ENCODE measurements around the gene KPNA5.
"Not testable (repeated sequence)": the region's sequence is repeated elsewhere in the genome, so short reads cannot be mapped to it uniquely, and the experiment has no call there.

KPNA5 gene

DNA sequence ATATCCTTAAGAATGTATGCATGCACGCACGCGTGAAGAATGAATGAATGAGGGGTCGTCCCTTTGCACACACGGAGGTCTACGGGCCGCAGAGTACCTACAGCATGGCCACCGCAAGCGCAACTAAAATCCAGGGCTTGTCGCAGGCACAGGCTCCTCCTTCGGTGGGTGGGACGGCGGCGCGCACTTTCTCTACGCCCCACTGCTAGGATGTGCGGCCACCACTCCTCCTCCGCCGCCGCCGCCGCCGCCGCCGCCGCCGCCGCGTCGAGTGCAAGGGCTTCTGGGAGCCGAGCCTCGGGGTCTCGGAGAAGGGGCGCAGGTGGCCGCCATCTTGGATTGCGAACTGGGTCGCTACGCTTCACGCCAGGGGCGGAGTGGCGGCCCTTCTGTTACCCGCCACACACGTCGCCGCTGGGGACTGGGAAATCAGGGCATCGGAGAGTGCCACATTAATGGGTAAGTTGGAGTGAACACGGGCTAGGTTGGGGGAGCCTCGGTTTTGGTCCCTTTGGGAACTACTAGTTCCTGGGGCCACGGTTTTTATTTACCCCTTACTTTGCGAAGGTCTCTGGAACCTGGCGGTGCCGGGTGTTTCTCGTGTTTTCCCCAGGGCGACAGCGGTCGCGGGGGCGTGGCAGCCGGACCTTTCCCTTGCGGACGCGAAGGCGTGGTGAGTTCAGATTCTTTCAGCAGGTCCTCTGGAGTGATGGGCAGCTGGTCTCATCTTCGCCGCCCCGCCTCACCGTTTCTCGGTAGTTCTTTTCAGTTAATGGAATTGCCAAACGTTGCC is at the start of gene KPNA5:
TSS of gene KPNA5 (plus strand) at position 332 of the 793 bp plus-strand sequence. CDS start at position 456, 124 bp downstream.
- H3K9me3 ChIP-seq (ENCODE audit: control insufficient read depth, insufficient read depth, low read length), result no peaks in the 10 kb centered on the region
- peak; percentile 68 for DNase-seq (ENCODE audit: low read depth, low spot score)
- no CpG with 5 or more reads among the region's 69 CpGs for WGBS (ENCODE audit: insufficient coverage, insufficient read length)
- no peaks in the 10 kb centered on the region for H3K27me3 ChIP-seq (ENCODE audit: control insufficient read depth, insufficient read depth, low read length)
- H3K4me3 ChIP-seq (ENCODE audit: low read length), result peak within 1 kb of the TSS; percentile 67
- no peaks in the 10 kb centered on the region; the same call in 1 of the 2 replicates for H3K4me1 ChIP-seq (ENCODE audit: control insufficient read depth, insufficient read depth, low read length)
- no peak within 1 kb of the TSS for H3K27ac ChIP-seq (ENCODE audit: low read length)
- no peaks in the 10 kb centered on the region for H3K36me3 ChIP-seq (ENCODE audit: control insufficient read depth, insufficient read depth, low read length)

DNA sequence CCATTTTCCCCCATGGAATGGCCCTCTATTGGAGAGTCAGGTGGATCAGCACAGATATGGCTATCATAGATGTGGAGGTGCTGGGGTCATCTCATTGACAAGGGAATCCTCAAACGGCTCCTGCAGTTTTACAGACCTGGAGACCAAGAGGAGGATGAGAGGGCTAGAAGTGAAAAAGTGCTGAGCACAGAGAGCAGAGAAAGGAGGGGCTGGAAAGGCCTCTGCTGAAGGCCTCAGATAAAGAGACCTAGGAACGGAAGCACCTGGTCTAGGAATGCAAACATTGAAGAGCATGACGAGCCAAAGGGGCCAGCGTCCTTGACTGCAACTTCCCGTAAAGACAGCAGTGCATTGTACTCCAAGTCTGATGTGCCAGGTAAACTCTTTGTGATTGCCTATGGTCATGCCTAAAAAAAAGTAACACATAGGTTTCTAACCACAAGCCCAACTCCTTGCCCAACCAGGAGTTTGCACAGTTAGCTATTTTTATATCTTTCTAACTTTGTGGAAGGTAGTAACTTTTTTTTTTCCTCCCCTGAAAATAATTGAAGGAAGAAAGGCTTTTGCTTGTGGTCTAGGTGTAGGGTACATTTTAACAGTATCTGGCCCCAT is 49.5 kb upstream of the KPNA5 start:
- Histone ChIP-seq H3K4me3 (ENCODE audit: low read length) (no peak overlapping the region), H3K9me3 (ENCODE audit: control insufficient read depth, insufficient read depth, low read length) (no peaks in the 10 kb centered on the region), H3K27me3 (ENCODE audit: control insufficient read depth, insufficient read depth, low read length) (no peaks in the 10 kb centered on the region), H3K36me3 (ENCODE audit: control insufficient read depth, insufficient read depth, low read length) (no peaks in the 10 kb centered on the region), H3K27ac (ENCODE audit: low read length) (no peak overlapping the region), H3K4me1 (ENCODE audit: control insufficient read depth, insufficient read depth, low read length) (no peaks in the 10 kb centered on the region)
- DNase-seq (ENCODE audit: low read depth, low spot score), result no peak
- WGBS (ENCODE audit: insufficient coverage, insufficient read length), result no CpG with 5 or more reads among the region's 5 CpGs

DNA sequence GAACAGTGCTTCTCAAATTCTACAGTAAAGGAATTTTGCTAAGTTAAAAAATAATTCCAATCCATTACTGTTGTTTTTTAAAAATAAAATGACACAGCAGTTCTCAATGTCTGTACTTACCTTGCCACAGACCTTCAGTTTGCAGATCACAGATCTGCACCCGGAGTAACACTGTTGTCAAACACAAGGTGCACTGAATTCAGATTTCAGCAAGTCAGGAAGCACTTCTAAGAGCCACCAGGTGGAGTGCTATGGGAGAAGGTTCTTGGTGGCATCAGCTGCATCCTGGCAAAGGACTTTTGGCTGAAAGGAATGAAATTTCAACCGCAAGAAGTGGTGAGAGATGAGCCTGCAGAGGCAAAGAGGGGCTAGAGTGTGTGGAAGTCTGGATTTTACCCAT is 47.3 kb upstream of the KPNA5 start:
- no peaks in the 10 kb centered on the region for H3K27me3 ChIP-seq (ENCODE audit: control insufficient read depth, insufficient read depth, low read length)
- H3K36me3 ChIP-seq (ENCODE audit: control insufficient read depth, insufficient read depth, low read length), result no peaks in the 10 kb centered on the region
- no peak overlapping the region for H3K27ac ChIP-seq (ENCODE audit: low read length)
- no peak overlapping the region for H3K4me3 ChIP-seq (ENCODE audit: low read length)
- H3K9me3 ChIP-seq (ENCODE audit: control insufficient read depth, insufficient read depth, low read length), result no peaks in the 10 kb centered on the region
- no peaks in the 10 kb centered on the region for H3K4me1 ChIP-seq (ENCODE audit: control insufficient read depth, insufficient read depth, low read length)
- WGBS (ENCODE audit: insufficient coverage, insufficient read length), result no CpG with 5 or more reads among the region's 2 CpGs
- no peak for DNase-seq (ENCODE audit: low read depth, low spot score)

DNA sequence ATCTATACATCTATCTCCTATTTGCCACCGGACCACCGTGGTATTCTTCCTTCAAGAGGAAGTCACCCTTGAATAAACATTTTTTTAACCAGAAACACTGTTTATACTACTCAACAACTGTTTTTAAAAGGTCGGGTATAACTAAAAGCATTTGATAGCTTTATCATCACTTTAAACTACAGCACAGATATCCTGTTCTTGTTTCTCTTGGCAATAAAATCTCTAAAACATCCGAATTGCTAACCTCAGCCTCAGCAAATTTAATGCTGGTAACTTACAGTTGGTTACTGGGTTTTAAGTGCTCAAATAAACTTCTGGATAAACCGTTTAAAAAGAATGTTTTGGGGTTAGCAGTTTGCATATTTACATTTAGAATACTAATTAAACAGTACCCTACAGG is 32.9 kb upstream of the KPNA5 start:
- Histone ChIP-seq H3K9me3 (ENCODE audit: control insufficient read depth, insufficient read depth, low read length) (no peaks in the 10 kb centered on the region), H3K4me3 (ENCODE audit: low read length) (no peak overlapping the region), H3K36me3 (ENCODE audit: control insufficient read depth, insufficient read depth, low read length) (no peaks in the 10 kb centered on the region), H3K27me3 (ENCODE audit: control insufficient read depth, insufficient read depth, low read length) (no peaks in the 10 kb centered on the region), H3K4me1 (ENCODE audit: control insufficient read depth, insufficient read depth, low read length) (no peaks in the 10 kb centered on the region), H3K27ac (ENCODE audit: low read length) (no peak overlapping the region)
- 100% methylated on average over 1 of the region's 5 CpGs for WGBS (ENCODE audit: insufficient coverage, insufficient read length)
- no peak for DNase-seq (ENCODE audit: low read depth, low spot score)

DNA sequence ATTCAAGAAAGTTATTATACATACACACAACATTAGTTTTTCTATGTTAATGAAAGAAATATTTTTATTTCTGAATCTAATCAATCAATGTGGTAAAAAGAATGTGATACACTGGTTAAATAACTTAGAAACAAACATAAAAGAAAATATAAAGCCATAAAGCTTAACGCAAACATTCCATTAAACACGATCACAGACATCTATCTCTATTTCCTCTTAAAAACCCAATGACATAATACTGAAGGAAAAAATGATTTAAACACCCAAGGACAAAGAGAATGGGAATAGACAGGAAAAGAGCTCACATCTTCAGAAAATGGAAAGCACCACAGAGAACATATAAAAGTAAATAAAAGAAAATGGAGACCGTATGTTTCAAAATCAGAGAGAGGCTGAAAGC is 31.9 kb upstream of the KPNA5 start:
- WGBS (ENCODE audit: insufficient coverage, insufficient read length), result 100% methylated on average over 1 of the region's 3 CpGs
- Histone ChIP-seq H3K4me1 (ENCODE audit: control insufficient read depth, insufficient read depth, low read length) (no peaks in the 10 kb centered on the region), H3K9me3 (ENCODE audit: control insufficient read depth, insufficient read depth, low read length) (no peaks in the 10 kb centered on the region), H3K36me3 (ENCODE audit: control insufficient read depth, insufficient read depth, low read length) (no peaks in the 10 kb centered on the region), H3K4me3 (ENCODE audit: low read length) (no peak overlapping the region), H3K27ac (ENCODE audit: low read length) (no peak overlapping the region), H3K27me3 (ENCODE audit: control insufficient read depth, insufficient read depth, low read length) (no peaks in the 10 kb centered on the region)
- DNase-seq (ENCODE audit: low read depth, low spot score), result no peak

DNA sequence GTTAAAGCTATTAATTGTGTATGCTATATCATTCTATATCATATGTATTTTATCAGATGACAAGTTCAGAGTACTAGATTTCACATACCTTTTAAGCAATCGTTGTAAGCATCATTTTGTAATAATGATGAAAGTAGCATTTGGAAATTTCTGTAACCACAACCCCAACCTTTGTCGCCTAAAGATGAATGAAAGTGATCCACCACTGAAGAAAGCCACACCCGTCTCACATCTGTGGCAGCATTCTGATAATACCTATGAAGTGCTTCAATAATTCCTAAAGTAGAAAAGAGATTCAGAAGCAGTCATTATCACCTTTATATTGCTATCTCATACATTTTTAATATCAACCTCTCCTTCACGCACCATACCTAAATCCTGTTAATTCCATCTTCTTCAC is 29.1 kb upstream of the KPNA5 start:
- no peaks in the 10 kb centered on the region for H3K36me3 ChIP-seq (ENCODE audit: control insufficient read depth, insufficient read depth, low read length)
- H3K27me3 ChIP-seq (ENCODE audit: control insufficient read depth, insufficient read depth, low read length), result no peaks in the 10 kb centered on the region
- no peak overlapping the region for H3K4me3 ChIP-seq (ENCODE audit: low read length)
- H3K4me1 ChIP-seq (ENCODE audit: control insufficient read depth, insufficient read depth, low read length), result no peaks in the 10 kb centered on the region
- no peak for DNase-seq (ENCODE audit: low read depth, low spot score)
- 100% methylated on average over 1 of the region's 4 CpGs for WGBS (ENCODE audit: insufficient coverage, insufficient read length)
- H3K9me3 ChIP-seq (ENCODE audit: control insufficient read depth, insufficient read depth, low read length), result no peaks in the 10 kb centered on the region
- no peak overlapping the region for H3K27ac ChIP-seq (ENCODE audit: low read length)

DNA sequence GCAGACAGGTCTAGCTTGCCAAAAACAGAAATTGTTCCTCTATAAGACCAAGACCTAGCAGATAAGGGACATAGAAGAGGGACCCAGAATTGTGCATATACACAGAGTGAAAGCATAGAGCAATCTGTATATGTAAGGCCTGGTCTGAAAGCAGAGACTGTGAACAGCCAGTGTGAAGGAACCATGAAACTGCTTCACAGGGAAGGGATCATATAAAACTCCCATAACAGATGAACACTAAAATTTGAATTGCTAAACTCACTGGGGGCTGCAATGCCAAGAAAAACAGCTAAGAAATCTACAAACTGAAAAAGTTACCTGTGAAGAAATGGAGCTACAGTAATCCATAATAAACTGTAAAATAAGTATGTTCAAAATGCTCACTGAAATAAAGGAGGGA is 19.4 kb upstream of the KPNA5 start:
- DNase-seq (ENCODE audit: low read depth, low spot score), result no peak
- no peaks in the 10 kb centered on the region for H3K9me3 ChIP-seq (ENCODE audit: control insufficient read depth, insufficient read depth, low read length)
- no peaks in the 10 kb centered on the region for H3K36me3 ChIP-seq (ENCODE audit: control insufficient read depth, insufficient read depth, low read length)
- no peak overlapping the region for H3K4me3 ChIP-seq (ENCODE audit: low read length)
- no peaks in the 10 kb centered on the region for H3K27me3 ChIP-seq (ENCODE audit: control insufficient read depth, insufficient read depth, low read length)
- no peaks in the 10 kb centered on the region for H3K4me1 ChIP-seq (ENCODE audit: control insufficient read depth, insufficient read depth, low read length)
- H3K27ac ChIP-seq (ENCODE audit: low read length), result no peak overlapping the region

DNA sequence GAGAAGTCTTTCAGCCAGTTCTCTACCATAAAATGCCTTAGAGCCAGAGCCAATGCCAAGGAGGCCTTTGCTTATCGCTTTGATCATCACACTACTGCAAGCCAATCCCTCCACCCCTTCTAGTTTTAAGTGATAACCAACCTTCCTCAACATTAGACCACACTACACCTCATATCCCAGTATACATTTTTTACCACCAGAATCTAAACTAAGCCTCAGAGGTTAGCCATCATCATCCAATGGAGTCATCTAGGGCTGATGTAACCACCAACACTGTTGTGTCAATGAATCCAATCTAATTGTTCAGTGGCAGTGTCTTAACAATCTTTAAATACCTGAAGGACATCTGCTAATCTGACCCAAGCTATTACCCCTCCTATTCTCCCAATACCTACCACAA is 18.8 kb upstream of the KPNA5 start:
- Histone ChIP-seq H3K4me3 (ENCODE audit: low read length) (no peak overlapping the region), H3K27me3 (ENCODE audit: control insufficient read depth, insufficient read depth, low read length) (no peaks in the 10 kb centered on the region), H3K36me3 (ENCODE audit: control insufficient read depth, insufficient read depth, low read length) (no peaks in the 10 kb centered on the region), H3K27ac (ENCODE audit: low read length) (no peak overlapping the region), H3K4me1 (ENCODE audit: control insufficient read depth, insufficient read depth, low read length) (no peaks in the 10 kb centered on the region), H3K9me3 (ENCODE audit: control insufficient read depth, insufficient read depth, low read length) (no peaks in the 10 kb centered on the region)
- DNase-seq (ENCODE audit: low read depth, low spot score), result no peak
- WGBS (ENCODE audit: insufficient coverage, insufficient read length), result no CpG with 5 or more reads among the region's 1 CpG

DNA sequence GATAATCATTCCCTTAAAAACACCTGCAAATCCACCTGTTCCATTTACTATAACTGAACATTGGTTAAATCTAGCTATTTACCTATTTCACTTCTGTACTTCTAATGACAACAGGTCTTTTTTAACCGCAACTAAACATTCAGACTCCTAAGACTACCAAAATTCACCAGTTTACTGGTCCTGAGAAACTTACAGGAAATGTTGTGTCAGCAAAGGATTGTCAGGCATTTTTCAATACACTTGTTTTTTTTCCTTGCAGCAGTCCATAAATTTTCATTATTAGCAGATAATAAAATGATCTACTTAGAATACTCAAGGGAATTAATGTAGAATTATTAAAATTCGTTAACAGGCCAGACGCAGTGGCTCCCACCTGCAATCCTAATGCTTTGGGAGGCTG is 17.7 kb upstream of the KPNA5 start:
- H3K4me1 ChIP-seq (ENCODE audit: control insufficient read depth, insufficient read depth, low read length), result no peaks in the 10 kb centered on the region
- H3K27me3 ChIP-seq (ENCODE audit: control insufficient read depth, insufficient read depth, low read length), result no peaks in the 10 kb centered on the region
- WGBS (ENCODE audit: insufficient coverage, insufficient read length), result no CpG with 5 or more reads among the region's 3 CpGs
- no peak overlapping the region for H3K27ac ChIP-seq (ENCODE audit: low read length)
- H3K36me3 ChIP-seq (ENCODE audit: control insufficient read depth, insufficient read depth, low read length), result no peaks in the 10 kb centered on the region
- no peaks in the 10 kb centered on the region for H3K9me3 ChIP-seq (ENCODE audit: control insufficient read depth, insufficient read depth, low read length)
- no peak for DNase-seq (ENCODE audit: low read depth, low spot score)
- H3K4me3 ChIP-seq (ENCODE audit: low read length), result no peak overlapping the region

DNA sequence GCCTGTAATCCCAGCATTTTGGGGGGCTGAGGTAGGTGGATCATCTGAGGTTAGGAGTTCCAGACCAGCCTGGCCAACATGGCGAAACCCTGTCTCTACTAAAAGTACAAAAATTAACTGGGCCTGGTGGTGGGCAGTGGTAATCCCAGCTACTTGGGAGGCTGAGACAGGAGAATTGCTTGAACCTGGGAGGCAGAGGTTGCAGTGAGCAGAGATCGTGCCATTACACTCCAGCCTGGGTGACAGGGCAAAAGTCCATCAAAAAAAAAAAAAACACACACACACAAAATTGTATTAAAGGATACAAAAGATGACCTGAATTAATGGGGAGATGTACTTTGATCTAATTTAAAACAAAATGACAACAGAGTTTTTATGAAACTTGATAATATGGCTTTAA is 16.8 kb upstream of the KPNA5 start:
- not testable (repeated sequence) for H3K9me3 ChIP-seq (ENCODE audit: control insufficient read depth, insufficient read depth, low read length); H3K36me3 ChIP-seq (ENCODE audit: control insufficient read depth, insufficient read depth, low read length); H3K27me3 ChIP-seq (ENCODE audit: control insufficient read depth, insufficient read depth, low read length); H3K4me3 ChIP-seq (ENCODE audit: low read length); H3K4me1 ChIP-seq (ENCODE audit: control insufficient read depth, insufficient read depth, low read length); DNase-seq (ENCODE audit: low read depth, low spot score); H3K27ac ChIP-seq (ENCODE audit: low read length)
- no CpG with 5 or more reads among the region's 2 CpGs for WGBS (ENCODE audit: insufficient coverage, insufficient read length)

DNA sequence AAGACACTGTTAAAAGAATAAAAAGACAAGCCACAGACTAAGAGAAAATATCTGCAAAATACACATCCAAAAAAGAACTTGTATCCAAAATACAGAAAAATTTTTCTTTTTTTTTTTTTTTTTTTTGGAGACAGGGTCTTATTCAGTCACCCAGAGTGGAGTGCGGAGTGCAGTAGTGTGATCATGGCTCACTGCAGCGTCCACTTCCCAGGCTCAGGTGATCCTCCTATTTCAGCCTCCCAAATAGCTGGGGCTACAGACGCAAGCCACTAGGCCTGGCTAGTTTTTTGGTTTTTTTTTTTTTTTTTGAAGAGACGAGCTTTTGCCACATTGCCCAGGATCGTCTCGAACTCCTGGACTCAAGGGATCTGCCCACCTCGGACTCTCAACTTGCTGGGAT is 15.5 kb upstream of the KPNA5 start:
- no peaks in the 10 kb centered on the region for H3K36me3 ChIP-seq (ENCODE audit: control insufficient read depth, insufficient read depth, low read length)
- no peak overlapping the region for H3K27ac ChIP-seq (ENCODE audit: low read length)
- no CpG with 5 or more reads among the region's 7 CpGs for WGBS (ENCODE audit: insufficient coverage, insufficient read length)
- H3K4me1 ChIP-seq (ENCODE audit: control insufficient read depth, insufficient read depth, low read length), result no peaks in the 10 kb centered on the region
- no peaks in the 10 kb centered on the region for H3K9me3 ChIP-seq (ENCODE audit: control insufficient read depth, insufficient read depth, low read length)
- H3K4me3 ChIP-seq (ENCODE audit: low read length), result no peak overlapping the region
- no peak for DNase-seq (ENCODE audit: low read depth, low spot score)
- no peaks in the 10 kb centered on the region for H3K27me3 ChIP-seq (ENCODE audit: control insufficient read depth, insufficient read depth, low read length)

All from iPS DF 6.9 (cell line).